Esophagus (tissue), 2 donors: Measurements from ENCODE around the gene PACC1. TPM values are rescaled to one million over a fixed set of nuclear protein-coding genes. Genes with fewer than 3 reads are reported as not detected.

ENCODE experiments used
- H3K27ac ChIP-seq, 2 donors: one replicate each; pipeline ENCODE4 v1.5.1; 2013; ENCODE audit warnings: low read depth in 2 of 2, mild to moderate bottlenecking in 2 of 2, inconsistent platforms in 1 of 2, low read length in 1 of 2, moderate library complexity in 1 of 2
- H3K27me3 ChIP-seq, 2 donors: one replicate each; pipeline ENCODE4 v1.6.1; 2013; ENCODE audit warnings: low read length in 2 of 2, control low read depth in 1 of 2, mild to moderate bottlenecking in 1 of 2; ENCODE audit not compliant: insufficient read depth in 2 of 2, control insufficient read depth in 1 of 2
- H3K36me3 ChIP-seq, 2 donors: one replicate each; pipeline ENCODE4 v1.6.1; 2013; ENCODE audit warnings: low read length in 1 of 2; ENCODE audit not compliant: control insufficient read depth in 2 of 2, insufficient read depth in 2 of 2
- H3K4me1 ChIP-seq, 2 donors: one replicate each; pipeline ENCODE4 v1.6.1; 2013; ENCODE audit warnings: low read length in 1 of 2; ENCODE audit not compliant: control insufficient read depth in 2 of 2, insufficient read depth in 2 of 2
- H3K4me3 ChIP-seq, 2 donors: one replicate each; pipeline ENCODE4 v1.5.1; 2013; ENCODE audit warnings: low read length in 2 of 2, mild to moderate bottlenecking in 2 of 2, low read depth in 1 of 2, moderate library complexity in 1 of 2
- H3K9me3 ChIP-seq, 2 donors: one replicate each; pipeline ENCODE4 v1.6.1; 2013; ENCODE audit warnings: mild to moderate bottlenecking in 2 of 2, low read depth in 1 of 2, low read length in 1 of 2, moderate library complexity in 1 of 2; ENCODE audit not compliant: control insufficient read depth in 2 of 2, insufficient read depth in 1 of 2
- WGBS, 2 donors: extraction: QIAGEN DNeasy Blood & Tissue Kit; methylation state at CpG; one replicate each; pipeline ENCODE4 v1.1.7; 2013; 5-methylcytosine and 5-hydroxymethylcytosine counted together
- polyA plus RNA-seq, 2 donors: library from polyadenylated mRNA; stranded (reverse); fragments of 200-250 nt; gene quantifications; one replicate each; pipeline ENCODE4 v1.2.3, GENCODE V29; 2013
- donor health status: healthy with polysubstance abuse.
- donor health status: Bipolar disorder and iron deficiency.

Gene PACC1
- polyA plus RNA-seq, 2 donors: 3.6 to 4.1 TPM

DNA sequence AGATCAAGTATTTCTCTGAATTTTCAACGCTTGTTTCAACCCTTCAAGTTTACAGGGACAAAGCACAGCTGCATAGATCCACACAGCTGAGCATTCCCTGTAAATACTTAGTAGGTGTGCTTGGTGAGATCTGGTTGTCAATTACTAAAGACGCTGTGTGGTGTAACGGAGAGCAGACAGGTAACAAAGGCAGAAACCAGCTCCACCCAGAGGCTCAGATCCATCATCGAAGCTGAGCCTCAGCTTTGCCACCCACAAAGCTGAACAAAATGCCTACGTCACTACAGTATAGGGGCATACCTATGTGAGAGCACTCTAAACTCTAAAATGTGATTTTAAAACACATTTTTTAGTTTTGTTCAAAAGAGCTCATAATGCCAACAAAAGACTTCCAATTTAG is 38.7 kb downstream of the PACC1 start:
- Histone ChIP-seq H3K27ac (no peak overlapping the region), H3K27me3 (no peaks in the 10 kb centered on the region), H3K36me3 (peaks cover 10 to 19% of the 10 kb centered on the region in 2 donors), H3K4me3 (no peak overlapping the region), H3K4me1 (no peaks in the 10 kb centered on the region), H3K9me3 (no peaks in the 10 kb centered on the region)
- WGBS, 2 donors: 74 to 88% methylated on average over 5 of the region's 5 CpGs

DNA sequence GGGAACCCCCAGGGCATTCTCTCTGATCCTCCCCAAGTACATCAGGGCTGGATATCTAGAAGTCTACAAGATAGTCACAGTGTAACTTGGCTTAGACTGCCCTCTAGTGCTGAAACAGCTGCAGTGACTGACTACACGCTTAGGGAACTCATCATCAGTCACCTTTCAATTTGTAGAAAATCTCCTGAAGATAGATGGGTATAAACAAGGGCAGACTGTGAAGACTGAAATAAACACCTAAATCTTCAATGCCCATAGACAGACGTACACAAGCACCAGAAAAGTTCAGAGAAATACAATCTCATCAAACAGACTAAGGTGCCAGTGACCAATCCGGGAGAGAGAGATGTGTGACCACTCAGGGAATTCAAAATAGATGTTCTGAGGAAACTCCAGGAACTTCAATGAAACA is 46.6 kb downstream of the PACC1 start:
- WGBS, 2 donors: 66 to 74% methylated on average over 3 of the region's 3 CpGs
- Histone ChIP-seq H3K27ac (no peak overlapping the region), H3K36me3 (peaks cover 0 to 9% of the 10 kb centered on the region in 2 donors), H3K4me3 (no peak overlapping the region), H3K27me3 (no peaks in the 10 kb centered on the region), H3K9me3 (no peaks in the 10 kb centered on the region), H3K4me1 (no peaks in the 10 kb centered on the region)

- Histone ChIP-seq H3K4me3 (no peak overlapping the region), H3K4me1 (no peaks in the 10 kb centered on the region), H3K27me3 (no peaks in the 10 kb centered on the region), H3K9me3 (no peaks in the 10 kb centered on the region), H3K27ac (no peak overlapping the region), H3K36me3 (peaks cover 0 to 9% of the 10 kb centered on the region in 2 donors)
- 64 to 90% methylated on average over 2 of the region's 2 CpGs for WGBS, 2 donors
Observed at GRCh38 chr1:212367474-212368072, 47.1 kb downstream of the PACC1 start.

- no peak overlapping the region for H3K27ac ChIP-seq
- H3K4me3 ChIP-seq: no peak overlapping the region
- WGBS, 2 donors: 57 to 68% methylated on average over 5 of the region's 5 CpGs
- peaks cover 0 to 9% of the 10 kb centered on the region in 2 donors for H3K36me3 ChIP-seq
- no peaks in the 10 kb centered on the region for H3K27me3 ChIP-seq
- H3K4me1 ChIP-seq: no peaks in the 10 kb centered on the region
- H3K9me3 ChIP-seq: no peaks in the 10 kb centered on the region
Observed at GRCh38 chr1:212366901-212367300, 47.8 kb downstream of the PACC1 start.

DNA sequence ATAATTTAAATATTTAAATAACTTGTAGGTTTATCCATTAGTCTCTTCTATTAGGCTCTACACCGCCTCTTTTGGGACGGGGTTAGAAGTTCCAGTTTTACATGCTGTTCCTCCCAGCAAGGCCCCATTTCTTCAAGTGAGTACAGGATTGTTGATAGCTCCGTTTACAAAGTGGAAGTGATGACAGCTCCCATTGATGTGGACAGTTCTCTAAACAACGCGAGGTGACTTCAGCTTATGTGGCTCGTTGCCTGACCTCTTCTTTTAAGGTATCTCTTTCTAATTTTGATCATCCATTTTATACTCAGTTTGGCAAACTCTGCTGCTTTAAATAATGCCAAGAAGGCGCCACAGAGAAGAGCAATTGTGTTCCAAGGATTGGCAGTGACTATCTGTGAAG is 49.7 kb downstream of the PACC1 start:
- H3K9me3 ChIP-seq: no peaks in the 10 kb centered on the region
- no peaks in the 10 kb centered on the region for H3K27me3 ChIP-seq
- no peak overlapping the region for H3K4me3 ChIP-seq
- WGBS, 2 donors: 76 to 78% methylated on average over 7 of the region's 7 CpGs
- H3K27ac ChIP-seq: no peak overlapping the region
- no peaks in the 10 kb centered on the region for H3K4me1 ChIP-seq
- H3K36me3 ChIP-seq: peaks cover 0 to 15% of the 10 kb centered on the region in 2 donors

- WGBS, 2 donors: 73 to 80% methylated on average over 4 of the region's 4 CpGs
- H3K9me3 ChIP-seq: no peaks in the 10 kb centered on the region
- no peak overlapping the region for H3K27ac ChIP-seq
- peaks cover 5 to 12% of the 10 kb centered on the region in 2 donors for H3K36me3 ChIP-seq
- H3K27me3 ChIP-seq: no peaks in the 10 kb centered on the region
- no peak overlapping the region for H3K4me3 ChIP-seq
- no peaks in the 10 kb centered on the region for H3K4me1 ChIP-seq
Observed at GRCh38 chr1:212359794-212360479, 54.7 kb downstream of the PACC1 start.

GRCh38 chr1:212355230-212355969 is 59.3 kb downstream of the PACC1 start:
- Histone ChIP-seq H3K27me3 (no peaks in the 10 kb centered on the region), H3K36me3 (peaks cover 12 to 16% of the 10 kb centered on the region in 2 donors), H3K4me3 (no peak overlapping the region), H3K27ac (no peak overlapping the region), H3K4me1 (no peaks in the 10 kb centered on the region), H3K9me3 (no peaks in the 10 kb centered on the region)
- WGBS, 2 donors: 91 to 92% methylated on average over 3 of the region's 3 CpGs

GRCh38 chr1:212354464-212354863 is 60.2 kb downstream of the PACC1 start:
- H3K36me3 ChIP-seq: peaks cover 12 to 13% of the 10 kb centered on the region in 2 donors
- no peak overlapping the region for H3K4me3 ChIP-seq
- H3K4me1 ChIP-seq: no peaks in the 10 kb centered on the region
- H3K9me3 ChIP-seq: no peaks in the 10 kb centered on the region
- H3K27ac ChIP-seq: no peak overlapping the region
- no peaks in the 10 kb centered on the region for H3K27me3 ChIP-seq
- 85 to 94% methylated on average over 3 of the region's 3 CpGs for WGBS, 2 donors

GRCh38 chr1:212353181-212353580 is 61.5 kb downstream of the PACC1 start:
- H3K4me1 ChIP-seq: no peaks in the 10 kb centered on the region
- H3K27ac ChIP-seq: no peak overlapping the region
- H3K9me3 ChIP-seq: no peaks in the 10 kb centered on the region
- WGBS, 2 donors: 88 to 91% methylated on average over 2 of the region's 2 CpGs
- H3K36me3 ChIP-seq: peaks cover 12 to 13% of the 10 kb centered on the region in 2 donors
- no peak overlapping the region for H3K4me3 ChIP-seq
- H3K27me3 ChIP-seq: no peaks in the 10 kb centered on the region
